H9 (cell line): Measurements from ENCODE around the gene ERI3. TPM values are rescaled to one million over a fixed set of nuclear protein-coding genes. Genes with fewer than 3 reads are reported as not detected.

Experiments
- DNase-seq: peaks from one replicate; pipeline ENCODE4 v3.0.0-alpha.2; 2017
- H2AFZ ChIP-seq: one replicate; pipeline ENCODE4 v1.6.1; 2013; ENCODE audit warnings: mild to moderate bottlenecking, low read length, control low read depth, moderate library complexity
- H2AK5ac ChIP-seq: 2 replicates; pipeline ENCODE4 v1.6.1; 2013; ENCODE audit warnings: low read length, control low read depth, mixed read lengths; ENCODE audit not compliant: insufficient read length
- H2BK120ac ChIP-seq: one replicate; pipeline ENCODE4 v1.6.1; 2013; ENCODE audit warnings: low read depth, mild to moderate bottlenecking, low read length, control low read depth, inconsistent platforms; ENCODE audit not compliant: poor library complexity, severe bottlenecking
- H2BK12ac ChIP-seq: 2 replicates; pipeline ENCODE4 v1.6.1; 2013; ENCODE audit warnings: low read length, control low read depth, mixed read lengths, low read depth; ENCODE audit not compliant: insufficient read length
- H2BK15ac ChIP-seq: 2 replicates; pipeline ENCODE4 v1.6.1; 2013; ENCODE audit warnings: low read depth, low read length, control low read depth
- H2BK20ac ChIP-seq: one replicate; pipeline ENCODE4 v1.6.1; 2013; ENCODE audit warnings: low read depth, mild to moderate bottlenecking, low read length, control low read depth, inconsistent platforms; ENCODE audit not compliant: poor library complexity, severe bottlenecking
- H2BK5ac ChIP-seq: 2 replicates; pipeline ENCODE4 v1.6.1; 2013; ENCODE audit warnings: low read length, control low read depth, mixed read lengths; ENCODE audit not compliant: insufficient read length
- H3K14ac ChIP-seq: 2 replicates; pipeline ENCODE4 v1.6.1; 2013; ENCODE audit warnings: low read length, control low read depth; ENCODE audit not compliant: insufficient read depth
- H3K18ac ChIP-seq: 2 replicates; pipeline ENCODE4 v1.6.1; 2013; ENCODE audit warnings: low read depth, mild to moderate bottlenecking, mixed read lengths, low read length, control low read depth; ENCODE audit not compliant: insufficient read length
- H3K23ac ChIP-seq: 2 replicates; pipeline ENCODE4 v1.6.1; 2013; ENCODE audit warnings: low read length, control low read depth, mixed read lengths, low read depth; ENCODE audit not compliant: insufficient read length
- H3K23me2 ChIP-seq: 2 replicates; pipeline ENCODE4 v1.6.1; 2013; ENCODE audit warnings: low read depth, mild to moderate bottlenecking, mixed read lengths, low read length, control low read depth; ENCODE audit not compliant: insufficient read length, poor library complexity, severe bottlenecking
- H3K27ac ChIP-seq: 2 replicates; pipeline ENCODE4 v1.5.1; 2013; ENCODE audit warnings: low read length, control low read depth, mixed read lengths, low read depth; ENCODE audit not compliant: insufficient read length
- H3K27me3 ChIP-seq: 2 replicates; pipeline ENCODE4 v1.6.1; 2013; ENCODE audit warnings: low read length, control low read depth, inconsistent platforms; ENCODE audit not compliant: insufficient read depth
- H3K4ac ChIP-seq: 2 replicates; pipeline ENCODE4 v1.6.1; 2013; ENCODE audit warnings: low read depth, mild to moderate bottlenecking, control low read depth, inconsistent platforms, low read length, moderate library complexity
- H3K4me1 ChIP-seq: 2 replicates; pipeline ENCODE4 v1.6.1; 2013; ENCODE audit warnings: low read length, control low read depth, inconsistent platforms; ENCODE audit not compliant: insufficient read depth
- H3K4me2 ChIP-seq: 2 replicates; pipeline ENCODE4 v1.6.1; 2013; ENCODE audit warnings: low read length, control low read depth, mixed read lengths; ENCODE audit not compliant: insufficient read length, insufficient read depth
- H3K56ac ChIP-seq: 2 replicates; pipeline ENCODE4 v1.6.1; 2013; ENCODE audit warnings: low read depth, mild to moderate bottlenecking, mixed read lengths, low read length, control low read depth; ENCODE audit not compliant: insufficient read length
- H3K79me1 ChIP-seq: 2 replicates; pipeline ENCODE4 v1.6.1; 2013; ENCODE audit warnings: low read depth, mild to moderate bottlenecking, moderate library complexity, low read length, control low read depth, inconsistent platforms; ENCODE audit not compliant: insufficient read depth, poor library complexity, severe bottlenecking
- H3K79me2 ChIP-seq: 2 replicates; pipeline ENCODE4 v1.6.1; 2013; ENCODE audit warnings: low read length, control low read depth, inconsistent platforms; ENCODE audit not compliant: insufficient read depth
- H3K9ac ChIP-seq: 2 replicates; pipeline ENCODE4 v1.6.1; 2013; ENCODE audit warnings: low read length, control low read depth, mixed read lengths; ENCODE audit not compliant: insufficient read length; ENCODE audit errors: extremely low read depth
- H3K9me3 ChIP-seq: one replicate; pipeline ENCODE4 v1.6.1; 2013; ENCODE audit warnings: low read depth, low read length, inconsistent platforms; ENCODE audit not compliant: control insufficient read depth
- H3T11ph ChIP-seq: one replicate; pipeline ENCODE4 v1.6.1; 2013; ENCODE audit warnings: mild to moderate bottlenecking, low read length, control low read depth, inconsistent platforms
- H4K20me1 ChIP-seq: one replicate; pipeline ENCODE4 v1.6.1; 2013; ENCODE audit not compliant: control insufficient read depth, insufficient read length, insufficient read depth
- H4K5ac ChIP-seq: 2 replicates; pipeline ENCODE4 v1.6.1; 2013; ENCODE audit warnings: low read depth, mild to moderate bottlenecking, mixed read lengths, low read length, control low read depth; ENCODE audit not compliant: insufficient read length
- H4K8ac ChIP-seq: replicated peaks from 2 replicates; pipeline ENCODE4 v1.6.1; 2013; ENCODE audit warnings: low read length, control low read depth, mixed read lengths, low read depth; ENCODE audit not compliant: insufficient read length
- H4K91ac ChIP-seq: 2 replicates; pipeline ENCODE4 v1.6.1; 2013; ENCODE audit warnings: low read depth, mild to moderate bottlenecking, moderate library complexity, mixed read lengths, low read length, control low read depth; ENCODE audit not compliant: insufficient read length
- H3K27ac Mint-ChIP-seq, 3 experiments: 2 replicates in 2 of 3; 3 replicates in 1 of 3; pipeline ENCODE4 v1.8.0; 2020 to 2021; ENCODE audit warnings: mixed read lengths in 3 of 3, mild to moderate bottlenecking in 1 of 3, moderate library complexity in 1 of 3
- H3K27me3 Mint-ChIP-seq: 2 replicates; pipeline ENCODE4 v1.8.0; 2021; ENCODE audit warnings: low read depth, mild to moderate bottlenecking, moderate library complexity, mixed read lengths
- H3K36me3 Mint-ChIP-seq, 3 experiments: 2 replicates in 2 of 3; 3 replicates in 1 of 3; pipeline ENCODE4 v1.8.0; 2020 to 2021; ENCODE audit warnings: low read depth in 3 of 3, mixed read lengths in 3 of 3; ENCODE audit not compliant: insufficient read depth in 1 of 3
- H3K4me1 Mint-ChIP-seq, 2 experiments: 2 replicates each; pipeline ENCODE4 v1.8.0; 2020; ENCODE audit warnings: mixed read lengths in 2 of 2
- H3K4me3 Mint-ChIP-seq, 2 experiments: 2 replicates in 1 of 2; 3 replicates in 1 of 2; pipeline ENCODE4 v1.8.0; 2020 to 2021; ENCODE audit warnings: mild to moderate bottlenecking in 2 of 2, mixed read lengths in 2 of 2, moderate library complexity in 1 of 2
- H3K9me3 Mint-ChIP-seq, 2 experiments: 2 replicates in 1 of 2; 3 replicates in 1 of 2; pipeline ENCODE4 v1.8.0; 2020; ENCODE audit warnings: mild to moderate bottlenecking in 2 of 2, mixed read lengths in 2 of 2, moderate library complexity in 1 of 2
- WGBS: extraction: QIAGEN DNeasy Blood & Tissue Kit; methylation state at CpG from one replicate; pipeline ENCODE4 v1.1.7; 2013; ENCODE audit warnings: missing lambda C conversion rate, low lambda C conversion rate, mixed read lengths; ENCODE audit not compliant: insufficient read length; ENCODE audit errors: extremely low coverage; 5-methylcytosine and 5-hydroxymethylcytosine counted together
- total RNA-seq: library from RNA; stranded (reverse); gene quantifications from 2 replicates; pipeline ENCODE4 v1.2.1, GENCODE V29; 2021
- TF ChIP-seq, protein P1 (sequence below): fragments of 200-600 bp; sonication (generic); conservative IDR thresholded peaks from 3 replicates; pipeline ENCODE4 v1.8.0; 2021; ENCODE audit warnings: antibody characterized with exemption, mild to moderate bottlenecking

ERI3 gene
- total RNA-seq, 1 experiment from 2014 or later: 61.6 TPM

DNA sequence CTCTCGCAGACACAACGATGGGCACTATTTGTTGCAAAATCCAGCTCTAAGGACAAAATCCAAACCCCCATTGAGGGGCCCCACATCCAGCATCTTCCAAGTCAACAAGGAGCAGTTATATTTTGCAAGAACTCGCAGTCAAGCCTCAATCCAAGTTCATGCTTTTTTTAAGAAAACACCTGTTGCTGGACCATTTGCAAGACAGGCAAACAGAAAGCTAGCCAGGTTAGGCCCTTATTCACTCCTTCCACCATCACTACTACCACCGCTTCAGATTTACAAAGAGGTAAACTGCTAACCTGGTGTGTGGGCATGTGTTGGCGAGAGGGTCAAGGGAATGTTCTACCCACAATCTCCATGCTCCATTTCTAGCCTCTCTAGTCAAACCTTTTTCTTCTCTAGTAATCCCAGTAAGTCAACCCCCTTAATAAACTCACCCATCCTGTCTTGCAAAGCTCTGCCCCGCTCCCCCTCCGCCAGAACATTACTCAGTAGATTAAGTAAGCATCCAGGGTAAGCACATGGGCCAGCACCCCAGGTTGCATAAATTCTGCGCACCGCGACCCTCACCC is 703 bp downstream of the ERI3 start:
- Histone ChIP-seq H2BK120ac (no peak overlapping the region), H3K79me1 (no peaks in the 10 kb centered on the region), H4K5ac (no peak overlapping the region), H3K56ac (no peak overlapping the region), H3K27me3 (no peaks in the 10 kb centered on the region), H2AFZ (no peak overlapping the region), H3K4me2 (peak overlapping the region; percentile 97), H2BK20ac (no peak overlapping the region), H3T11ph (no peak overlapping the region), H3K4ac (no peak overlapping the region), H3K14ac (peak overlapping the region; percentile 86; the same call in 1 of the 2 replicates), H3K79me2 (peaks cover 4% of the 10 kb centered on the region; the same call in 1 of the 2 replicates), H3K9me3 (no peaks in the 10 kb centered on the region), H3K23ac (no peak overlapping the region), H2AK5ac (no peak overlapping the region), H4K8ac (no peak overlapping the region), H3K27ac (no peak overlapping the region), H3K9ac (peak overlapping the region; percentile 71), H2BK12ac (no peak overlapping the region), H3K4me1 (peaks cover 2% of the 10 kb centered on the region; the same call in 1 of the 2 replicates), H3K18ac (no peak overlapping the region), H2BK5ac (no peak overlapping the region), H3K23me2 (peaks cover 6% of the 10 kb centered on the region), H4K91ac (no peak overlapping the region), H4K20me1 (no peaks in the 10 kb centered on the region), H2BK15ac (no peak overlapping the region)
- Mint-ChIP-seq H3K4me1 (peaks cover 33 to 38% of the 10 kb centered on the region in 2 experiments), H3K27me3 (no peaks in the 10 kb centered on the region), H3K9me3 (no peaks in the 10 kb centered on the region), H3K36me3 (peaks cover 0 to 9% (median 0%) of the 10 kb centered on the region in 3 experiments; a peak in 2 of 7 replicates), H3K4me3 (peak overlapping the region; percentile 83 to 88), H3K27ac (peak overlapping the region; percentile 43 to 98 (median 82); a peak in 6 of 7 replicates)
- DNase-seq: no peak
- no CpG with 5 or more reads among the region's 10 CpGs for WGBS
- TF ChIP-seq, protein P1, sequence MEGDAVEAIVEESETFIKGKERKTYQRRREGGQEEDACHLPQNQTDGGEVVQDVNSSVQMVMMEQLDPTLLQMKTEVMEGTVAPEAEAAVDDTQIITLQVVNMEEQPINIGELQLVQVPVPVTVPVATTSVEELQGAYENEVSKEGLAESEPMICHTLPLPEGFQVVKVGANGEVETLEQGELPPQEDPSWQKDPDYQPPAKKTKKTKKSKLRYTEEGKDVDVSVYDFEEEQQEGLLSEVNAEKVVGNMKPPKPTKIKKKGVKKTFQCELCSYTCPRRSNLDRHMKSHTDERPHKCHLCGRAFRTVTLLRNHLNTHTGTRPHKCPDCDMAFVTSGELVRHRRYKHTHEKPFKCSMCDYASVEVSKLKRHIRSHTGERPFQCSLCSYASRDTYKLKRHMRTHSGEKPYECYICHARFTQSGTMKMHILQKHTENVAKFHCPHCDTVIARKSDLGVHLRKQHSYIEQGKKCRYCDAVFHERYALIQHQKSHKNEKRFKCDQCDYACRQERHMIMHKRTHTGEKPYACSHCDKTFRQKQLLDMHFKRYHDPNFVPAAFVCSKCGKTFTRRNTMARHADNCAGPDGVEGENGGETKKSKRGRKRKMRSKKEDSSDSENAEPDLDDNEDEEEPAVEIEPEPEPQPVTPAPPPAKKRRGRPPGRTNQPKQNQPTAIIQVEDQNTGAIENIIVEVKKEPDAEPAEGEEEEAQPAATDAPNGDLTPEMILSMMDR: no peak
